ENCODE results near the gene LYPD6B. TPM values are rescaled to one million over a fixed set of nuclear protein-coding genes. Genes with fewer than 3 reads are reported as not detected.

The LYPD6B gene
- total and polyA plus RNA-seq, 4 donors = 0.13 to 0.59 (median 0.14) TPM

GRCh38 chr2:149042881-149043280, 4.4 kb downstream of the LYPD6B start:
- Histone ChIP-seq H3K4me3 (ENCODE audit: low read depth in 1 of 3, low read length in 3 of 3) (no peak overlapping the region), H3K9ac (ENCODE audit: low read depth in 1 of 2, low read length in 2 of 2) (no peak overlapping the region), H3K27ac (ENCODE audit: low read depth in 1 of 2, low read length in 2 of 2) (no peak overlapping the region), H3K4me1 (ENCODE audit: control insufficient read depth in 4 of 4, insufficient read depth in 4 of 4, low read length in 3 of 4) (peaks cover 0 to 11% (median 6%) of the 10 kb centered on the region in 4 donors), H3K27me3 (ENCODE audit: control insufficient read depth in 4 of 4, insufficient read depth in 4 of 4, low read length in 3 of 4) (peaks cover 0 to 10% (median 3%) of the 10 kb centered on the region in 4 donors), H3K36me3 (ENCODE audit: control insufficient read depth in 4 of 4, insufficient read depth in 3 of 4, low read depth in 1 of 4, low read length in 3 of 4) (no peaks in the 10 kb centered on the region), H3K9me3 (ENCODE audit: control insufficient read depth in 4 of 4, low read length in 3 of 4) (peaks cover 0 to 5% (median 0%) of the 10 kb centered on the region in 4 donors)
- TF ChIP-seq NR2F2 (IDR thresholded peaks at IDR 0.05) (no peak), ZBTB33 (IDR thresholded peaks at IDR 0.05) (no peak), TAF1 (conservative IDR thresholded peaks at IDR 0.05) (no peak), YY1 (IDR thresholded peaks at IDR 0.05) (no peak), EGR1 (IDR thresholded peaks at IDR 0.05; ENCODE audit: low read depth in 2 of 2) (no peak), REST (IDR thresholded peaks at IDR 0.05) (no peak), HNF4G (IDR thresholded peaks at IDR 0.05) (no peak), SP1 (IDR thresholded peaks at IDR 0.05) (no peak), RAD21 (IDR thresholded peaks at IDR 0.05) (no peak), FOXA1 (IDR thresholded peaks at IDR 0.05) (no peak), JUND (IDR thresholded peaks at IDR 0.05) (no peak), HNF4A (conservative IDR thresholded peaks at IDR 0.05) (no peak), GABPA (IDR thresholded peaks at IDR 0.05 in 1 of 2, conservative IDR thresholded peaks at IDR 0.05 in 1 of 2) (no peak), FOXA2 (IDR thresholded peaks at IDR 0.05) (no peak), MAX (IDR thresholded peaks at IDR 0.05) (no peak), CTCF (IDR thresholded peaks at IDR 0.05; ENCODE audit: low read depth, low read length, missing input control) (no peak), RXRA (IDR thresholded peaks at IDR 0.05) (no peak), ATF3 (IDR thresholded peaks at IDR 0.05) (no peak)
- WGBS = 59% methylated on average over 1 of the region's 1 CpG
- DNase-seq (ENCODE audit: low spot score) = no peak
